WTC11 (cell line): Measurements from ENCODE around the gene RBPMS2. TPM values are rescaled to one million over a fixed set of nuclear protein-coding genes. Genes with fewer than 3 reads are reported as not detected.

Experiments
- ATAC-seq: fragments of 200-7000 bp; cut with Tn5 transposase; 2 replicates; pipeline ENCODE4 v1.10.0; 2021; ENCODE audit warnings: mild to moderate bottlenecking, moderate library complexity
- CTCF ChIA-PET: fragments of 300-600 bp; sonication (Branson Sonifier 250); formaldehyde crosslinking; loops from one replicate; lab custom pipeline; 2021; ENCODE audit warnings: antibody characterized with exemption; lab: Charles Lee
- POLR2A ChIA-PET: fragments of 350-600 bp; sonication (Branson Sonifier 250); formaldehyde crosslinking; loops from one replicate; lab custom pipeline; 2021; ENCODE audit warnings: antibody characterized with exemption; lab: Charles Lee
- DNase-seq: peaks from one replicate; pipeline ENCODE4 v3.0.0; 2021; ENCODE audit warnings: low spot score
- H3K27ac Mint-ChIP-seq: 2 replicates; pipeline ENCODE4 v1.8.0; 2021; ENCODE audit warnings: mixed read lengths
- H3K27me3 Mint-ChIP-seq: 2 replicates; pipeline ENCODE4 v1.8.0; 2021; ENCODE audit warnings: low read depth, mild to moderate bottlenecking, moderate library complexity, mixed read lengths
- H3K36me3 Mint-ChIP-seq: 2 replicates; pipeline ENCODE4 v1.8.0; 2021; ENCODE audit warnings: mixed read lengths
- H3K4me1 Mint-ChIP-seq: 2 replicates; pipeline ENCODE4 v1.8.0; 2022; ENCODE audit warnings: mixed read lengths
- H3K4me3 Mint-ChIP-seq: 2 replicates; pipeline ENCODE4 v1.8.0; 2021; ENCODE audit warnings: mild to moderate bottlenecking, moderate library complexity, mixed read lengths
- H3K9me3 Mint-ChIP-seq: 2 replicates; pipeline ENCODE4 v1.8.0; 2021; ENCODE audit warnings: mixed read lengths
- ATF1 ChIP-seq: sonication (generic); formaldehyde crosslinking; IDR thresholded peaks from 2 replicates; pipeline ENCODE4 v1.8.1; 2023; ENCODE audit warnings: mild to moderate bottlenecking, moderate library complexity, missing genetic modification reagents
- ELF4 ChIP-seq: sonication (generic); formaldehyde crosslinking; IDR thresholded peaks from 2 replicates; pipeline ENCODE4 v1.8.1; 2022; ENCODE audit warnings: low read depth, mild to moderate bottlenecking, moderate library complexity, missing genetic modification reagents
- ETV6 ChIP-seq: sonication (generic); formaldehyde crosslinking; IDR thresholded peaks from 2 replicates; pipeline ENCODE4 v1.8.1; 2022; ENCODE audit warnings: mild to moderate bottlenecking, missing genetic modification reagents
- IRF2 ChIP-seq: sonication (generic); formaldehyde crosslinking; IDR thresholded peaks from 2 replicates; pipeline ENCODE4 v1.8.0; 2022; ENCODE audit warnings: low read depth, missing genetic modification reagents, borderline replicate concordance
- MYBL2 ChIP-seq: sonication (generic); formaldehyde crosslinking; IDR thresholded peaks from 2 replicates; pipeline ENCODE4 v1.8.1; 2023; ENCODE audit warnings: mild to moderate bottlenecking, moderate library complexity, missing genetic modification reagents
- NR1H2 ChIP-seq: sonication (generic); formaldehyde crosslinking; IDR thresholded peaks from 2 replicates; pipeline ENCODE4 v1.9.0; 2021; ENCODE audit warnings: mild to moderate bottlenecking, moderate library complexity, missing genetic modification reagents
- OVOL2 ChIP-seq: fragments of 250-450 bp; sonication (Bioruptor Pico); IDR thresholded peaks from 2 replicates; pipeline ENCODE4 v1.9.0; 2021; ENCODE audit warnings: mild to moderate bottlenecking, borderline replicate concordance
- SMAD3 ChIP-seq: sonication (generic); formaldehyde crosslinking; IDR thresholded peaks from 2 replicates; pipeline ENCODE4 v1.8.0; 2022; ENCODE audit warnings: missing genetic modification reagents, mild to moderate bottlenecking, borderline replicate concordance
- ZNF396 ChIP-seq: fragments of 250-450 bp; sonication (Bioruptor Pico); IDR thresholded peaks from 2 replicates; pipeline ENCODE4 v1.8.0; 2021; ENCODE audit warnings: mild to moderate bottlenecking, moderate library complexity, borderline replicate concordance
- total RNA-seq: library from RNA; stranded (reverse); gene quantifications from 3 replicates; pipeline ENCODE4 v1.2.3, GENCODE V29; 2021
- TF ChIP-seq, protein P1 (sequence below): sonication (generic); formaldehyde crosslinking; IDR thresholded peaks from 2 replicates; pipeline ENCODE4 v1.8.1; 2023; ENCODE audit warnings: mild to moderate bottlenecking, missing genetic modification reagents, moderate library complexity
- TF ChIP-seq, protein P2 (sequence below): sonication (generic); formaldehyde crosslinking; IDR thresholded peaks from 2 replicates; pipeline ENCODE4 v1.8.0; 2023; ENCODE audit warnings: mild to moderate bottlenecking, missing genetic modification reagents
- TF ChIP-seq, protein P3 (sequence below): sonication (generic); formaldehyde crosslinking; IDR thresholded peaks from 2 replicates; pipeline ENCODE4 v1.8.1; 2022; ENCODE audit warnings: low read depth, missing genetic modification reagents, borderline replicate concordance
- TF ChIP-seq, protein P4 (sequence below): sonication (generic); formaldehyde crosslinking; IDR thresholded peaks from 2 replicates; pipeline ENCODE4 v1.8.1; 2022; ENCODE audit warnings: low read depth, mild to moderate bottlenecking, moderate library complexity, missing genetic modification reagents, borderline replicate concordance
- TF ChIP-seq, protein P5 (sequence below): fragments of 250-450 bp; sonication (Bioruptor Pico); IDR thresholded peaks from 2 replicates; pipeline ENCODE4 v1.9.0; 2021; ENCODE audit warnings: mild to moderate bottlenecking

Gene RBPMS2
- total RNA-seq, 1 experiment from 2014 or later, result 195 TPM

DNA sequence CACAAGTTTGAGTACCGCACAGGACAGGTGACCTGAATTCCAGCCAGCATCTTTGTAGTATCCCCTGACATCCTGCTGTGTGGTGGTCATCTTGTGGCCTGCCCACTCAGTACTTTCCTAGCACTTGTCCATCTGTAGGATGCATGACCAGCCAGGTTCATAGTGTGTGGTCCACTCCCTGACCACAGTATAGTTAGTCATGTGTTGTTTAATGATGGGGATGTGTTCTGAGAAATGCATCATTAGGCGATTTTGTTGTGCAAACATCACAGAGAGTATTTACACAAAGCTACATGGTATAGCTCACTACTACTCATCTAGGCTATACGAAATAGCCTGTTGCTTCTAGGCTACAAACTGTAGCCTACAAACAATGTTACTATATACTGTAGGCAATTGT lies 16.9 kb upstream of the RBPMS2 start (continued):
- no peak for TF ChIP-seq ETV6 (CRISPR knock-in tag)
- TF ChIP-seq OVOL2 (CRISPR knock-in tag), result no peak
- TF ChIP-seq, protein P1, sequence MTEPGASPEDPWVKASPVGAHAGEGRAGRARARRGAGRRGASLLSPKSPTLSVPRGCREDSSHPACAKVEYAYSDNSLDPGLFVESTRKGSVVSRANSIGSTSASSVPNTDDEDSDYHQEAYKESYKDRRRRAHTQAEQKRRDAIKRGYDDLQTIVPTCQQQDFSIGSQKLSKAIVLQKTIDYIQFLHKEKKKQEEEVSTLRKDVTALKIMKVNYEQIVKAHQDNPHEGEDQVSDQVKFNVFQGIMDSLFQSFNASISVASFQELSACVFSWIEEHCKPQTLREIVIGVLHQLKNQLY, result no peak
- TF ChIP-seq, protein P2, sequence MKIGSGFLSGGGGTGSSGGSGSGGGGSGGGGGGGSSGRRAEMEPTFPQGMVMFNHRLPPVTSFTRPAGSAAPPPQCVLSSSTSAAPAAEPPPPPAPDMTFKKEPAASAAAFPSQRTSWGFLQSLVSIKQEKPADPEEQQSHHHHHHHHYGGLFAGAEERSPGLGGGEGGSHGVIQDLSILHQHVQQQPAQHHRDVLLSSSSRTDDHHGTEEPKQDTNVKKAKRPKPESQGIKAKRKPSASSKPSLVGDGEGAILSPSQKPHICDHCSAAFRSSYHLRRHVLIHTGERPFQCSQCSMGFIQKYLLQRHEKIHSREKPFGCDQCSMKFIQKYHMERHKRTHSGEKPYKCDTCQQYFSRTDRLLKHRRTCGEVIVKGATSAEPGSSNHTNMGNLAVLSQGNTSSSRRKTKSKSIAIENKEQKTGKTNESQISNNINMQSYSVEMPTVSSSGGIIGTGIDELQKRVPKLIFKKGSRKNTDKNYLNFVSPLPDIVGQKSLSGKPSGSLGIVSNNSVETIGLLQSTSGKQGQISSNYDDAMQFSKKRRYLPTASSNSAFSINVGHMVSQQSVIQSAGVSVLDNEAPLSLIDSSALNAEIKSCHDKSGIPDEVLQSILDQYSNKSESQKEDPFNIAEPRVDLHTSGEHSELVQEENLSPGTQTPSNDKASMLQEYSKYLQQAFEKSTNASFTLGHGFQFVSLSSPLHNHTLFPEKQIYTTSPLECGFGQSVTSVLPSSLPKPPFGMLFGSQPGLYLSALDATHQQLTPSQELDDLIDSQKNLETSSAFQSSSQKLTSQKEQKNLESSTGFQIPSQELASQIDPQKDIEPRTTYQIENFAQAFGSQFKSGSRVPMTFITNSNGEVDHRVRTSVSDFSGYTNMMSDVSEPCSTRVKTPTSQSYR, result no peak

DNA sequence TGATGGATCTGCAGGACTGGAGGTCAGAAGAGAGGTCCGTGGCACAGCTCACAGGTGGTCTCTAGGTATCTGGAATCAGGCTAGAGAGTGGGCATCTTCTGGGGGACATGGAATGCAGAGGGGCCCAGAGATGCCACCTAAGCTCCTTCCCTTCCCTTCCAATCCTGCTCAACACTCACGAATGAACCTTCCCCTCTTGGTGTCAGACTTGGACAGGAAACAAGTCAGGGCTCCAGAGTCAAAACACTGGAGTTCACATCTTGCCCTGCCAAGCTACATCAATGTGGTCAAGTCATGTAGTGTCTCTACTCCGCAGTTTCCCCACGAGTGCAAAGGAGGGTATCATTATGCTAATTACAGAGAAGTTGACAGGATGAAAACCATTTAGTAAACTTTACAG lies 16.0 kb upstream of the RBPMS2 start:
- Mint-ChIP-seq H3K27me3 (no peaks in the 10 kb centered on the region), H3K9me3 (no peaks in the 10 kb centered on the region), H3K4me3 (no peak overlapping the region), H3K27ac (peak overlapping the region; percentile 68; the same call in 1 of the 2 replicates), H3K36me3 (no peaks in the 10 kb centered on the region), H3K4me1 (peaks cover 7% of the 10 kb centered on the region; the same call in 1 of the 2 replicates)
- POLR2A ChIA-PET, result interaction anchor here (0.5 to 1.5 kb wide), 2 partner anchors 16 to 19 kb away, joined by 3 to 4 read pairs; no protein-coding TSS in a partner anchor
- TF ChIP-seq NR1H2 (CRISPR knock-in tag) (no peak), IRF2 (CRISPR knock-in tag) (no peak), MYBL2 (no peak), ZNF396 (no peak), SMAD3 (no peak), OVOL2 (CRISPR knock-in tag) (no peak), ELF4 (no peak), ATF1 (CRISPR knock-in tag) (no peak)
- TF ChIP-seq, protein P3, sequence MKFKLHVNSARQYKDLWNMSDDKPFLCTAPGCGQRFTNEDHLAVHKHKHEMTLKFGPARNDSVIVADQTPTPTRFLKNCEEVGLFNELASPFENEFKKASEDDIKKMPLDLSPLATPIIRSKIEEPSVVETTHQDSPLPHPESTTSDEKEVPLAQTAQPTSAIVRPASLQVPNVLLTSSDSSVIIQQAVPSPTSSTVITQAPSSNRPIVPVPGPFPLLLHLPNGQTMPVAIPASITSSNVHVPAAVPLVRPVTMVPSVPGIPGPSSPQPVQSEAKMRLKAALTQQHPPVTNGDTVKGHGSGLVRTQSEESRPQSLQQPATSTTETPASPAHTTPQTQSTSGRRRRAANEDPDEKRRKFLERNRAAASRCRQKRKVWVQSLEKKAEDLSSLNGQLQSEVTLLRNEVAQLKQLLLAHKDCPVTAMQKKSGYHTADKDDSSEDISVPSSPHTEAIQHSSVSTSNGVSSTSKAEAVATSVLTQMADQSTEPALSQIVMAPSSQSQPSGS (CRISPR knock-in tag), result no peak
- TF ChIP-seq, protein P4, sequence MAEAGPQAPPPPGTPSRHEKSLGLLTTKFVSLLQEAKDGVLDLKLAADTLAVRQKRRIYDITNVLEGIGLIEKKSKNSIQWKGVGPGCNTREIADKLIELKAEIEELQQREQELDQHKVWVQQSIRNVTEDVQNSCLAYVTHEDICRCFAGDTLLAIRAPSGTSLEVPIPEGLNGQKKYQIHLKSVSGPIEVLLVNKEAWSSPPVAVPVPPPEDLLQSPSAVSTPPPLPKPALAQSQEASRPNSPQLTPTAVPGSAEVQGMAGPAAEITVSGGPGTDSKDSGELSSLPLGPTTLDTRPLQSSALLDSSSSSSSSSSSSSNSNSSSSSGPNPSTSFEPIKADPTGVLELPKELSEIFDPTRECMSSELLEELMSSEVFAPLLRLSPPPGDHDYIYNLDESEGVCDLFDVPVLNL (CRISPR knock-in tag), result no peak
- TF ChIP-seq, protein P5, sequence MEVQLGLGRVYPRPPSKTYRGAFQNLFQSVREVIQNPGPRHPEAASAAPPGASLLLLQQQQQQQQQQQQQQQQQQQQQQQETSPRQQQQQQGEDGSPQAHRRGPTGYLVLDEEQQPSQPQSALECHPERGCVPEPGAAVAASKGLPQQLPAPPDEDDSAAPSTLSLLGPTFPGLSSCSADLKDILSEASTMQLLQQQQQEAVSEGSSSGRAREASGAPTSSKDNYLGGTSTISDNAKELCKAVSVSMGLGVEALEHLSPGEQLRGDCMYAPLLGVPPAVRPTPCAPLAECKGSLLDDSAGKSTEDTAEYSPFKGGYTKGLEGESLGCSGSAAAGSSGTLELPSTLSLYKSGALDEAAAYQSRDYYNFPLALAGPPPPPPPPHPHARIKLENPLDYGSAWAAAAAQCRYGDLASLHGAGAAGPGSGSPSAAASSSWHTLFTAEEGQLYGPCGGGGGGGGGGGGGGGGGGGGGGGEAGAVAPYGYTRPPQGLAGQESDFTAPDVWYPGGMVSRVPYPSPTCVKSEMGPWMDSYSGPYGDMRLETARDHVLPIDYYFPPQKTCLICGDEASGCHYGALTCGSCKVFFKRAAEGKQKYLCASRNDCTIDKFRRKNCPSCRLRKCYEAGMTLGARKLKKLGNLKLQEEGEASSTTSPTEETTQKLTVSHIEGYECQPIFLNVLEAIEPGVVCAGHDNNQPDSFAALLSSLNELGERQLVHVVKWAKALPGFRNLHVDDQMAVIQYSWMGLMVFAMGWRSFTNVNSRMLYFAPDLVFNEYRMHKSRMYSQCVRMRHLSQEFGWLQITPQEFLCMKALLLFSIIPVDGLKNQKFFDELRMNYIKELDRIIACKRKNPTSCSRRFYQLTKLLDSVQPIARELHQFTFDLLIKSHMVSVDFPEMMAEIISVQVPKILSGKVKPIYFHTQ, result no peak
- TF ChIP-seq, protein P1, result no peak
- CTCF ChIA-PET, result interaction anchor here (1.5 to 2.4 kb wide), 3 partner anchors 19 to 63 kb away, joined by 4 to 18 read pairs (median 5); no protein-coding TSS in a partner anchor
- no peak for ATAC-seq
- no peak for DNase-seq
